HG02852 (cell line): Measurements from ENCODE around the gene JPH3.

Experiments used
- ATAC-seq: cut with Tn5 transposase; IDR thresholded peaks from one replicate; pipeline ENCODE4 v1.9.1; 2021; ENCODE audit warnings: mild to moderate bottlenecking, moderate library complexity; ENCODE audit not compliant: unreplicated experiment

JPH3 gene

DNA sequence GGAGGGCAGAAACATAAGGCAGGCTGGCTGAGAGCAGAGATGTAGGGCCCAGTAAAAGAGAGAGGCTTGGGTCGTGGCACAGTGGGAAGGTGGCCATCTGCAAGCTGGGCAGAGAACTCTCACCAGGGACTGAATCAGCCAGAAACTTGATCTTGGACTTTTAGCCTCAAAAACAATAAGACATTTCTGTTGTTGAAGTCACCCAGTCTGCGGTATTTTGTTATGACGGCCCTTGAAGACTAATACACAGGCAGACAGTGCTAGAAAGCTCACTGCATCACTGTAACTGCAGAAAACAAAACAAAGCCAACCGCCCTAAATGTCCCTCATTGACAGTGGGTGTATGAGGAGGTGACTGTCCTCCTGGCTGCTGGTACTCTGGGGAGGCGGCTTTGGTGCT lies 3.9 kb upstream of the JPH3 start:
- no peak for ATAC-seq

DNA sequence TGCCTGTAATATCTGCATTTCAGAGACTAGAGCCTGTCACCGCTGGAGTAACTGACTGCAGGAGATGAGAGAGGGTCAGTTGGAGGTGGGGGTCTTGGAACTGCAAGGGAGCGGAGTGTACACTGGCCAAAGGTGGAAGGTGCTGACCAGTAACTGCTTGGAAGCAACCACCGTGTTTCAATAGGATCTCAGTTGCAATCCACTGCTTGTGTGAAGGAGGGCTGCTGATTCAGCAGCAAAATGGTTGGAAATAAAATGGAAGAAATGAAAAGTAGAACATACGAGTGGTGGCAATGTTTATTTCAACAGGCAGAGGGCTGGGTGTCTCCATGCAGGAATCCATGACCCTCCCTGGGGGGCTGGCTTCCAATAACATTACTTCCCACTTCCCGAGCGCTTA lies 2.1 kb upstream of the JPH3 start:
- ATAC-seq = no peak

DNA sequence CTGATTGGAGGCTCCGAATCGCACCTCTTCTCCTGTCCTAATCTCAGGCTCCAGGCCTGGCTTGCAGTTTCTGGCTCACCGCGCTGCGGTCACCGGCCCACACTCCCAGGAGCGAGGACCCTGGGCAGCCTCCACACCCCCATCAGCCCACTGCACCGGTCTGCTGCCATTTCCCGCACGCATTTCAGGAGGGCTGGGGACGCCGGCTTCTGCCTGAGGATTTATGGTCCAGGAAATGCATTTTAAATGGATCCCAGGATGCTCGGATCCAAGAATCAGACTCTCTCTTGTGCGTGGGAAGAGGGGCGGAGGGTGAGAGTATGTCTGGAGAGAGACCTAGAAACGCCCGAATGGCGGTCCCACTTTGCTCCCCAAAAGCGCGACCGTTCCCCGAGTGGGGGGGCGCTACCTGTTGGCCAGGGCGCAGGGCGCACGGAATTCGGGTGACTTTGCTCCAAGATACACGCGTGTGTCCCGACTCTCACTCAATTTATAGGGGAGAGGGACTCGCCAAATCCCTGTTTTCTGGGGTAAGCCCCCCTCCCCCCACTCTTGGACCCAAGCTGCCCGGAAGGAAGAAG lies 817 bp upstream of the JPH3 start:
- ATAC-seq = no peak

DNA sequence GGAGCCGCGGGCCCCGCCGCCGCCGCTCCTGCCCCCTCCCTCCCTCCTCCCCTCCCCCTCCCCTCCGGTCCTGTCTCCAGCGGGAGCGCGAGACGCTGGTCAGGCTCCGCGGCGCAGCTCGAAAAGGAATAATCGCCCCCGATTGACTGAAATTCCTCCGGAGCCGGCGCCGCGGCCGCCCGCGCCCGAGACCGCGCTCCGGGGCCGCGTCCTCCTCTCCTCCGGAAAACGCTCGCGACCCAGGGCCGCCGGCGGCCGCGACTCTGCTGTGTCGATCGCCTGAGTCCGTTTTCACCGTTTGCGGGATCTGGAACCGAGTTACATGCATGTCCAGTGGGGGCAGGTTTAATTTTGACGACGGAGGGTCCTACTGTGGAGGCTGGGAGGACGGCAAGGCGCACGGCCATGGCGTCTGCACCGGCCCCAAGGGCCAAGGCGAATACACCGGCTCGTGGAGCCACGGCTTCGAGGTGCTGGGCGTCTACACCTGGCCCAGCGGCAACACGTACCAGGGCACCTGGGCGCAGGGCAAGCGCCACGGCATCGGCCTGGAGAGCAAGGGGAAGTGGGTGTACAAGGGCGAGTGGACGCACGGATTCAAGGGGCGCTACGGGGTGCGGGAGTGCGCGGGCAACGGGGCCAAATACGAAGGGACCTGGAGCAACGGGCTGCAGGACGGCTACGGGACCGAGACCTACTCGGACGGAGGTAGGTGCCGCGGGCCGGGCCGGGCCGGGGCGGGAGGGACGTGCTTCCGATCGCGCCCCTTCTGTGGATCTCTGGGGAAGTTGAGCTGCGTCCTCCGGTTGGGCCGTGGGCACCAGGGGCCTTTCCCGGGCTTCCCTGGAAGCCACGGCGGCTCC lies 744 bp downstream of the JPH3 start:
- ATAC-seq = no peak

DNA sequence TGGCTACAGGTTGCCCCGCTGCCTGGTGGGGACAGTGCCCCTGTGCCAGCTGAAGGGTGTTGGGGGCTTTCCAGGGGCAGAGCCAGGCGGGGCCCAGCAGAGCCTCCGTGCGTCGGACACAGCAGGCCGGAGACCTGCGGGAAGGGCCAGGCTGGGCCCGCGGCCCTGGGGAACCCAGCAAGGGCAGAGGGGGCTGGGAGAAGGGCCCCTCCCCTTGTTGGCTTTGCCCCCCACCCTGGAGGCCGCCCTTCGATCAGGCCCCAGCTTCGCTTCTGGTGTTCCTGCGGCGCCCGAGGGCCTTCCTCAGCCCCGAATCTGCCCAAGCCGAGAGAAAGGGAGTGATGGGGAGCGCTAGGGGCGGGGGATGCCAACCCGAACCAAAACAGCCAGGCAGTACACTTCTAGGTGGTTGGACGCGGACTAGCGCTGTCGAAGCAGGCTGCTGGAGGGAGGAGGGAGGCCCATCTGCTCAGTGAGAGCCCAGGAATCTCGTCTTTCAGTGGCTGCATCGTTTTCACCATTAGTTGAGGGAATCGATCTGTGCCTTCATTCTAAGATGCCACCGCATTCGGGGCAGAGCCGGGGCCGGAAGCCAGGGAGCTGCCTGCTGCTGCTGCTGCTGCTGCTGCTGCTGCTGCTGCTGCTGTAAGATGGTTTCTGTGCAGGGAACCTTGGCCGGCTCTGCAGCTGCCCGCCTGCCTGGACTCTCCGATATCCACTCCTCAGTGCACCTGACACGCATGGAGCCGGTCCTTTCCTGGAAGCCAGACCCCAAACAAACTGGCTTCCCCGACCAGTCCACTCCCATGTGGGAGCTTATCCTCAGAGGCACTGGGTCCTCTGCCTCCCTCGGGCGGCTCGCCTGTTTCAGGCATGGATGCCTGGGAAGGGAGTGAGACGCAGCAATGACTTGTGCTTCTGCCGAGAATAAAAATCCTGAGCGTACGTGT lies 1.7 kb downstream of the JPH3 start:
- no peak for ATAC-seq

DNA sequence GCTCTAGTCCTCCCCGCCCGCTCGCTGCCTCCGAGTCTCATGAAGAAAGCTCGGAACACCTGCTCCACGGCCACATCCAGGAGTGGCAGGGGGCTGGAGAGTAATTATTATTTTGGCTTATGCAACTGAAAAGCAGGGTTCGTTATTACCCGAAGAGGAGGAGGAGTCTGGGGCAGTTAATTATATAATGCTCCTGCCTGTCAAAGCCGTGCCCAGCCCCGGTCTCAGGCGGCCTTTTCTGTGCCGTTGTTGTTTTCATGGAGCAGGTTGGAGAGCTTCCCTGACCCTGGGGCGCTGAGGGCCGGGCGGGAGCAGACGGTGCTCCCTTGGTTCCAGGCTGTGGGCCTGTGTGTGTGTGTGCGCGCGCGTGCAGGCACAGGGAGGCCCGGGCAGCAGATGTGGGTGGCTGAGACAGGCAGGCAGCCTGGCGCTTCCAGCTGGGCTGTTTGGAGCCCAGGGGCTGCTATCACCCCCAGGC lies 2.4 kb downstream of the JPH3 start:
- ATAC-seq = no peak

DNA sequence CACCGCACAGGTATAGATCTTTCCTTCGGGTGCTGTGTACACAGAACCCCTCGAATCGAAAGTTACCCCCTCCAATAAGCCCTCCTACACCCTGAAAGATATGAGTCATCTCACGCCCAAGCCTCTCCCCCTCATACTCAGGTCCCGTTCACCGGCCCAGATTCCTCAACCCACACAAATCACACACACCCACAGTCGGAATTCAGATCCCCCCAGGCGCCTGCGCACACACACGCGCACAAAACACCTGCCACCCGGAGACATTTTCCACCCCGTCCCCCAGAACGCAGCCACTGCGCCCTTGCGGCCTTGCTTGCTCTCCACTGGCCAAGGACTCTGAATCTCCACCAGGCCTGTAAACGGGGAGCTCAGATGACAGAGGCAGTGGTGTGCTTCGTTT lies 4.9 kb downstream of the JPH3 start:
- no peak for ATAC-seq

DNA sequence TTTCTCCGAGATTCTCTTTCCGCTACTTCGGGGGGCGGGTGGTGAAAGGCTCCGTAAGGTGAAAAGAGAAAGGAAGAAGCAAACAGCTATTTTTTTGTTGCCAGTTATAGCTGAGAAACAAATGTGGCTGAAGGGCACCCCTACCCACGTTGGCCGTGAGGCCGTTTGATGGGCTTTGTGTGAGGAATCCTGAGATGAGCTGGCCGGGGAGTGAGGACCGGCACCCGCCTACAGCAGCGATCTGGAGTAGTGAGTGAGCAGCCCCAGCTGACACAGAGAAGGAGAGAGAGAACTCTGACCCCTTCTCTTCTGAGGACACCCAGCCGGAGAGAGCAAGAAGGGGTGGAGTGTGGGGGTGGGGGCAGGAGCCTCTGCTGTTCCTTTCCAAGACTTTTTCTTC lies 5.6 kb downstream of the JPH3 start:
- ATAC-seq = no peak

DNA sequence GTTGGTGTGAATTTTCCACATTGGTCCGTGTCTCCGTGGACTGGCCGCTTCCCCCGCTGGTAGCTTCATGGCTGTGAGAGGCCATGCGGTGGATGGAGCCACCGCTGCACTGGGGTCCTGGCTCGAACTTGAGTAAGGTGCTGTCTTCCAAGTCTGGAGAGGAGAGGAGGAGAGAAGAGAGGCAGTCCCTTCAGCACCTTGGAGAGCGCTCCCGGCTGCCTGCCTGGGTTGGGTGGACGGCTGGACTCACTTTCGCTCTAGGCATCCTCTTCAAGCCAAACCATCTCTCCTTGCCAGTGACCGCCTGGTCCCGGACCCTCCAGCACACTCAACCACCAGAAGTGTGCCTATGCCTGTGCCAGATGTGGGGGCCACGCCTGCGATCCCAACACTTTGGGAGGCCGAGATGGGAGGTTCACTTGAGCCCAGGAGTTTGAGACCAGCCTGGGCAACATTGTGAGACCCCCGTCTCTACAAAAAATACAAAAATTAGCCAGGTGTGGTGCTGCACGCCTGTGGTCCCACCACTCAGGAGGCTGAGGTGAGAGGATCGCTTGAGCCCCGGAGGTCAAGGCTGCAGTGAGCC lies 6.2 kb downstream of the JPH3 start:
- no peak for ATAC-seq

DNA sequence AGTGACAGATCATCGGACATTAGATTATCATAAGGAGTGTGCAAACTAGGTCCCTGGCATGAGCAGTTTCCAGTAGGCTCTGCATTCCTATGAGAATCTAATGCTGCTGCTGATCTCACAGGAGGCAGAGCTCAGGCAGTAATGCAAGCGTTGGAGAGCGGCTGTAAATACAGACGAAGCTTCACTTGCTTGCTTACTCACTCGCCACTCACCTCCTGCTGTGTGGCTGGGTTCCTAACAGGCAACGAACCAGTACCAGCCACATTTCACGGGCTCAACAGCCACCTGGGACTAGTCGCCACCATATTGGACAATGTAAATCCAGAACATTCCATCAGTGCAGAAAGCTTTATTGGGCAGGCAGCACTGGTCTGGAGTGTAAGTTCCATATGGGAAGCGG lies 7.7 kb downstream of the JPH3 start:
- no peak for ATAC-seq

DNA sequence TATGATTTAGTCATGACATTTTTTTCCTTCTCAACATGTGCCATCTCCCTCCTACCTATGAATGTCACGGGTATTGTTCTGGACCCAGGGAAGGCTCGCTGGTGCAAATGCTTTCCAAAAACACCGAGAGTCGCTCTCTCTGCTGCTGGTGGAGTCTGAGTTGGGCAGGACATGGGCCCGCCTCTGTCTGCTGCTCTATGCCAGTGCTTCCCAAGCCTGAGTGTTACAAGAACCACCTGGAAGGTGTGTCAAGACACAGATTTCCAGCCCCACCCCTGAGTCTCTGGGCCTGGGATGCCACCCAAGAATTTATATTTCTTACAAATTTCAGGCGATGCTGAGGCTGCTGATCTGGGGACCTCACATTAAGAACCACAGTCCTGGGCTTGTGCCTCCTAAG lies 9.1 kb downstream of the JPH3 start:
- ATAC-seq = no peak

DNA sequence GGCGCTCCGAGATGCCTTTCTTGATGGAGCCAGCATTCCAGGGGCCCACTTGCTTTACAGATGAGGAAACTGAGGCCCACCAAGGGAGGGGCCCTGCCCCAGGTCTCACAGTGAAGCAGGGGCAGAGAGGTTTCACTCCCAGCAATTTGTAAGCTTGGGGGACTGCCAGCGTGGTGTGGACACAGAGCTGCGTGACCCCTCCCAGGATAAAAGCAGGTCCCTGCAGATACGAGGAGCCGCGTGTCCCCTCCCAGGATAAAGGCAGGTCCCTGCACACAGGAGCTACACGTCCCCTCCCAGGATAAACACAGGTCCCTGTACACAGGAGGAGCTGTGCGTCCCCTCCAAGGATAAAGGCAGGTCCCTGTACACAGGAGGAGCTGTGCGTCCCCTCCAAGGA lies 11.7 kb downstream of the JPH3 start:
- no peak for ATAC-seq

DNA sequence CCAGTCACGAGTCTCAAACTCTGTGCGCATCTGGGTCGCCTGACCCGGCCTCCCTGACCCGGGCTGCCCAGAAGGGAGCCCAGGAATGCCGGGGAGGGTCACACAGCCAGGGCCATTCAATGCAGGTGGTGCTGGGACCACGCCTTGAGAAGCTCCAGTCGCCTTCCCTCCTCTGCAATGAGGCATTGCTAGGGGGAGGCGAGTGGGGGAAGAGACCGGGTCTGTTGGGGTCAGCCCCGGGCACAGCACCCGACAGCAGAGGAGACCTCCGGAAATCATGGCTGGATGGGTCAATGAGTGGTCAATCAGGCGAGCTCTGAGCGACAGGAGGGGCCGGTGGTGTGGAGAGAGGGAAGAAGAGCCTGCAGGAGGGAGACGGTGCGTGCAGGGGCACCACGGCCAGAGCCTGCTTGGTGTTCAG lies 13.3 kb downstream of the JPH3 start:
- no peak for ATAC-seq

DNA sequence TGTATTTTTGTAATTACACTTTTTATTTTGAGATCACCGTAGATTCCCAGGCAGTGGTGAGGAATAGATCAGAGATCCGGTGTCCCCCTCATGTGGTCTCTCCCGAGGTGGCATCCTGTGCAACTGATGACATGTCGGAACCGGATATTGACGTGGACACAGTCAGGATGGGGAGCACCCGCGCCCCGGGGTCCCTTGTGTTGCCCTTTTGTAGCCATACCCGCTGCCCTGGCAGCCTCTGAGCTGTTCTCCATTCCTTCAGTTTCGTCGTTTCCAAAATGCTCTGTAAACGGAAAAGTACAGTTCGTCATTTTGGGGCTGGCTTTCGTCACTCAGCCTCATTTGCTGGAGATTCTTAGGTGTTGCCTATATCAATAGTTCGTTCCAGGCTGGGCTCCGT lies 14.2 kb downstream of the JPH3 start:
- no peak for ATAC-seq

DNA sequence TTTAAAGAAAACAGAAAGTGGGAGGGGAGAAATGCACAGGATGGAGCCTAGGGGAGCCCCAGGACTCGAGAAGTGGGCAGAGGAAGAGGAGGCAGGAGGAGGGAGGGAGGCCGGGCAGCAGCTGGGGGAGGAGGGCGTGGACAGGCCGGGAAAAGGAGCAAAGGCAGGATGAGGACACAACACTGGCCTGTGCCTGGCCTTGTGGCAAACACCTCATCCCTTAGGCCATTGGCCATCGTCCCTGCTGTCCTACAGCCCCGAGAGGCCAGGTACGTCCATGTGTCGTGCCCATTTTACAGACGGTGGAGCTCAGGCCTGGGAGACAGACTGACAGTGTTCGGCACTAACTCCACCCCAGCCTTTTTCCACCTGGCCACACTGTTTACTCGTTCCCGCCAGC lies 15.9 kb downstream of the JPH3 start:
- no peak for ATAC-seq

DNA sequence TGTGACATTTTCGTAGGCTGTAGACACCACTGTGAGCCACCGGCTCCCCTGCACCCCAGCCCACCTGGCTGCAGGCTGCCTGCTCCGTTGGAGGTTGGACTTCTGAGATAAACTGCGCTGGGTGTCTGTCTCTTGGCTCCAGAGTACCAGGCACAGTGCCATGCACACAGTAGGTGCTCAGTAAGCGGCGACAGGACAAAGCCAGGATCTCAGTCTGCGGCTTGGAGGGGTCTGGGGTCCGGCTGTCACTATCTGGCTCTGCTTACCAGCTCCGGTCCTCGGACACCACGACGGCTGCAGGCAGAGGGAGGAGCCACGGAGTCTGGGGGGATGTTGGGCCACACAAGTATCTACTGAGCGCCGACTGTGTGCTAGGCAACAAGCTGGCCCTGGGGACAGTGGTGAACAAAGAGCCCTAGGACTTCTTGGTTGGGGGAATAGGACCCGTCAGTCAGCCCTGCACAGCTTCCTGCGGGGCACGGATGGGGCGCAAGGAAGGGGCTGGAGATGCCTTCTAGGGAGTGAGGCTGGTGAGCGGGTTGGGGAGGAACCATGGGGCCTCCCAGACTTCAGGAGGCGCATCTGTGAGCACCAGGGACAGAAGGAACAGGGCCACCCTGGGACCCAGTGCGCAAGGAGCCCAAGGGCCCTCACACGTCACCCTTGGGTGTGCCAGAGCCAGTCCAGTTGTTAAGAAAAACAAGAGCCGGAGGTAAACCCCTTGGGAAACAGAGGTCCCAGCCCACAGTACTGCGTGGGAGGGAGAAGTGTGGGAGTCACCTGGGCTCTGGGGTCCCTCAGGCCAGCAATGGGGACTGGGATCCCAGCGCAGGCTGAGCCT lies 17.3 kb downstream of the JPH3 start:
- no peak for ATAC-seq

DNA sequence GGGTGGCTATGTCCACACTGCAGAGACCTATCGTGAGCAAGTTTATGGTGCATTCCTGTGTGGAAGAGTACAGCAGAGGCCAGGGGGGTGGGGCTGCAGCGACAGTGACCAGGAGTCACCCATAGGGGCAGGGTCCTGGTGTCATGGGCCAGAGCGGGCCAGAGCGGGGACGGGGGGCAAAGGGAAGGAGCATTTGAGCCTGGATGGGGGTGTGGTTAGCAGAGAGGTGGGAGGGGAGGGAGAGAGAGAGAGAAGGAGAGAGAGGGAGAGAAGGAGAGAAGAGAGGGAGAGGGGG lies 17.8 kb downstream of the JPH3 start:
- no peak for ATAC-seq

DNA sequence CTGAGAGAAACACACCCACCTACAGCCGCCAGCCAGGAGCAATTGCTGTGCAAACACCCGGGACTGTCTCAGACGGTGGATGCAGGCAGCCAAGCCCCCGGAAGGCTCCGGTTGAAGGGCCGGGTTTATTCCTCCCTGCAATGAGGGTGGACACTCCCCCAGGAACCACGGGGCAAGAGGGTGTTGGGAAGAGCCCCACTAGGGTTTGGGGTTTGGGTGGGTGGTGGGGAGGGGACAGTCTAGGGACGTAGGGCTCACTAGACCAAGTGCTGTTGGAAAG lies 19.2 kb downstream of the JPH3 start:
- no peak for ATAC-seq

DNA sequence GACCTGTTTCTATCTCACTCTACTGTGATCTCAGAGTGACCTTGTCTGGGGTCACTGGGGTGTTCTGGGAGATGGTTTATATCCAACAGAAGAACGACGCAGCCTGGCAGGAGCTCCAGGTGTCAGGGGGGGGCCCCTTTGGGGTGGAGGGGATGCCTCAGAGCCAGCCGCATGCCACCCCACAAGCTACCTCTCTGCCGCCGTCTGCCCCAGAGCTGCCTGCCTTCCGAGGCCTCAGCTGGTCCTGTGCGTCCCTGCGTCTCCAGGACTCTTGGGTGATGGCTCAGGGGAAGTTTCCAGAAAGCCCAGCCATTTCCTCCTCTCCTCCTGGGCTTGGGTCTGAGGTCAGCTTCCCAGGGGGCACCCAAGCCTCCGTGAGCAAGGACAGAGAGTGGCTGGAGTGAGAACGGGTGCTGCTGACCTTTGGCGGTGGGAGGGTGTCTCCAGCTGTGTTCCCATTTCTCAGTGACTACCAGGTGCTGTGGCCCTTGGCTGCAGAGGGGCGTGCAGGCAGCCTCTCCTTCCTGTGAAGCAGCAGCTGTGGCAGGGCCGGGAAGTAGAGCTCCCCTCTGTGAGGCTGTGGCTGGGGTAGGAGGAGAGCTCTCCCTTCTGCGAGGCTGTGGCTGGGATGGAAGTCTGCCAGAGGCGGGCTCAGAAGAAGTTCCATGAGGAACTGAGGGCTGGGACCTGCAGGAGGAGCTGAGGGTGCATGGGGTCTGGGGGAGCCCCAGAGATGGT lies 19.8 kb downstream of the JPH3 start:
- ATAC-seq = no peak

DNA sequence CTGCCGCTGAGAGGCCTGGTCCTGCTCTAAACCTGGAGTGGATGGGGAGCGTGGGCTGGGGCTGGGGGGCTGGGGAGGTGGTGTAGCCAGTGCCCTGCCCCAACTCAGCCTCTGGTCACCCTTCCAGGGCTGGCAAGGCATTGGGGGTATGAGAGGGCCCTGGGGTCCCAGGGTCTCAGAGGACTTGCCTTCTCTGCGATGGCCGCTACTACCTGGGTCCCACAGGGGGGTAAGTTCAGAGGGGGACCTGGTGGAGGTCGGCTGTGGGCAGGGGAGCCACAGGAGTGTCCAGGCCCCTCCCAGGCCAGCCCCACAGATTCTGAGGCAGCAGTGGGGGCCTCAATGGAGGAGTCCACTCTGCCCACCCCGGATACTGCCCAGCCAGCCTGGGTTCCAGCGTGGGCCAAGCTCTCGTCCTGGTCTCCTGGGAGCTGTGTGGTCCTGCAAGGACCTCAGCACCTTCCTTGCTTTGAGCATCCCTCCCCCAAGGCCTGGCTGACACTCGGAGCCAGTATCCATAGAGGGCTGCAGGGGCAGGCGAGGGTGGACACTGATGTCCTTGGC lies 20.5 kb downstream of the JPH3 start:
- ATAC-seq = no peak
